HG02610 (cell line): ENCODE data around the gene ISLR.

Experiments used
- ATAC-seq: cut with Tn5 transposase; IDR thresholded peaks from one replicate; pipeline ENCODE4 v1.9.1; 2021; ENCODE audit warnings: mild to moderate bottlenecking, moderate library complexity; ENCODE audit not compliant: unreplicated experiment

Gene ISLR

GRCh38 chr15:74170875-74171578, 2.5 kb upstream of the ISLR start:
- no peak for ATAC-seq

GRCh38 chr15:74171965-74172541, 1.5 kb upstream of the ISLR start:
- ATAC-seq: no peak

- no peak for ATAC-seq
These were observed 670 bp upstream of the ISLR start for GRCh38 chr15:74172701-74173379.

GRCh38 chr15:74174219-74174957, 878 bp downstream of the ISLR start:
- ATAC-seq: no peak

GRCh38 chr15:74174958-74175253, 1.4 kb downstream of the ISLR start:
- no peak for ATAC-seq

- no peak for ATAC-seq
These were observed 2.0 kb downstream of the ISLR start for GRCh38 chr15:74175271-74176191.

GRCh38 chr15:74176262-74177214, 3.0 kb downstream of the ISLR start:
- ATAC-seq: no peak

- no peak for ATAC-seq
These were observed 5.0 kb downstream of the ISLR start for GRCh38 chr15:74178326-74179100.

GRCh38 chr15:74179101-74179841, 5.8 kb downstream of the ISLR start:
- ATAC-seq: no peak

GRCh38 chr15:74179983-74180880, 6.7 kb downstream of the ISLR start:
- no peak for ATAC-seq

- no peak for ATAC-seq
These were observed 7.5 kb downstream of the ISLR start for GRCh38 chr15:74180881-74181602.

GRCh38 chr15:74182131-74182530, 8.6 kb downstream of the ISLR start:
- ATAC-seq: no peak

- no peak for ATAC-seq
These were observed 11.1 kb downstream of the ISLR start for GRCh38 chr15:74184582-74185091.

- ATAC-seq: no peak
These were observed 12.3 kb downstream of the ISLR start for GRCh38 chr15:74185710-74186348.

- ATAC-seq: no peak
These were observed 14.7 kb downstream of the ISLR start for GRCh38 chr15:74188216-74188615.

- no peak for ATAC-seq
These were observed 18.3 kb downstream of the ISLR start for GRCh38 chr15:74191798-74192197.
